KOPT-K1 (cell line): ENCODE results near the gene FAM114A2.
"Not testable (repeated sequence)": the region's sequence is repeated elsewhere in the genome, so short reads cannot be mapped to it uniquely, and the experiment has no call there.

Experiments used
- H3K27ac ChIP-seq: fragments of 200-600 bp; sonication (generic); 2 replicates; pipeline ENCODE4 v1.5.1; 2016; ENCODE audit warnings: antibody characterized with exemption, mild to moderate bottlenecking, low read depth, low read length; ENCODE audit not compliant: poor library complexity, severe bottlenecking
- H3K36me3 ChIP-seq: fragments of 200-600 bp; sonication (generic); 2 replicates; pipeline ENCODE4 v1.5.1; 2017; ENCODE audit warnings: antibody characterized with exemption, mild to moderate bottlenecking, low read length, moderate library complexity; ENCODE audit not compliant: insufficient read depth
- H3K9me3 ChIP-seq: fragments of 200-600 bp; sonication (generic); 2 replicates; pipeline ENCODE4 v1.5.1; 2017; ENCODE audit warnings: antibody characterized with exemption, low read length, mild to moderate bottlenecking; ENCODE audit not compliant: insufficient read depth, poor library complexity, severe bottlenecking

Gene FAM114A2

GRCh38 chr5:154031937-154032489 lies 6.7 kb downstream of the FAM114A2 start:
- H3K36me3 ChIP-seq, result peaks cover 15% of the 10 kb centered on the region; the same call in 1 of the 2 replicates
- H3K27ac ChIP-seq, result no peak overlapping the region
- H3K9me3 ChIP-seq, result no peaks in the 10 kb centered on the region

- H3K27ac ChIP-seq, result no peak overlapping the region
- H3K36me3 ChIP-seq, result peaks cover 31% of the 10 kb centered on the region; the same call in 1 of the 2 replicates
Observed at GRCh38 chr5:154025951-154026350, 12.8 kb downstream of the FAM114A2 start.

GRCh38 chr5:154018919-154019318 lies 19.8 kb downstream of the FAM114A2 start:
- H3K27ac ChIP-seq, H3K9me3 ChIP-seq, H3K36me3 ChIP-seq: not testable (repeated sequence)

More at GRCh38 chr5:154025951-154026350, 12.8 kb downstream of the FAM114A2 start:
- H3K9me3 ChIP-seq, result no peaks in the 10 kb centered on the region

- no peaks in the 10 kb centered on the region for H3K9me3 ChIP-seq
- H3K36me3 ChIP-seq, result no peaks in the 10 kb centered on the region; the same call in 1 of the 2 replicates
- H3K27ac ChIP-seq, result no peak overlapping the region
Observed at GRCh38 chr5:154015071-154015693, 23.5 kb downstream of the FAM114A2 start.

GRCh38 chr5:154010660-154011059 lies 28.1 kb downstream of the FAM114A2 start:
- no peaks in the 10 kb centered on the region for H3K9me3 ChIP-seq
- no peaks in the 10 kb centered on the region; the same call in 1 of the 2 replicates for H3K36me3 ChIP-seq
- H3K27ac ChIP-seq, result no peak overlapping the region

- Histone ChIP-seq H3K27ac (no peak overlapping the region), H3K36me3 (peaks cover 10% of the 10 kb centered on the region; the same call in 1 of the 2 replicates), H3K9me3 (no peaks in the 10 kb centered on the region)
Observed at GRCh38 chr5:154005648-154006047, 33.1 kb downstream of the FAM114A2 start.

- no peak overlapping the region for H3K27ac ChIP-seq
- no peaks in the 10 kb centered on the region for H3K9me3 ChIP-seq
- peaks cover 10% of the 10 kb centered on the region; the same call in 1 of the 2 replicates for H3K36me3 ChIP-seq
Observed at GRCh38 chr5:154002511-154003020, 36.1 kb downstream of the FAM114A2 start.

GRCh38 chr5:154002093-154002492 lies 36.6 kb downstream of the FAM114A2 start:
- Histone ChIP-seq H3K36me3 (peaks cover 10% of the 10 kb centered on the region; the same call in 1 of the 2 replicates), H3K9me3 (no peaks in the 10 kb centered on the region), H3K27ac (no peak overlapping the region)

- Histone ChIP-seq H3K36me3 (peaks cover 10% of the 10 kb centered on the region; the same call in 1 of the 2 replicates), H3K27ac (no peak overlapping the region)
Observed at GRCh38 chr5:154000703-154001102, 38.0 kb downstream of the FAM114A2 start.

GRCh38 chr5:153999995-154000394 lies 38.7 kb downstream of the FAM114A2 start:
- Histone ChIP-seq H3K27ac (no peak overlapping the region), H3K9me3 (no peaks in the 10 kb centered on the region), H3K36me3 (peaks cover 10% of the 10 kb centered on the region; the same call in 1 of the 2 replicates)

More at GRCh38 chr5:154000703-154001102, 38.0 kb downstream of the FAM114A2 start:
- H3K9me3 ChIP-seq, result no peaks in the 10 kb centered on the region

GRCh38 chr5:153998768-153999167 lies 39.9 kb downstream of the FAM114A2 start:
- no peak overlapping the region for H3K27ac ChIP-seq
- no peaks in the 10 kb centered on the region for H3K9me3 ChIP-seq
- peaks cover 10% of the 10 kb centered on the region; the same call in 1 of the 2 replicates for H3K36me3 ChIP-seq

- H3K27ac ChIP-seq, result no peak overlapping the region
- H3K36me3 ChIP-seq, result peaks cover 10% of the 10 kb centered on the region; the same call in 1 of the 2 replicates
- H3K9me3 ChIP-seq, result no peaks in the 10 kb centered on the region
Observed at GRCh38 chr5:153998010-153998409, 40.7 kb downstream of the FAM114A2 start.

GRCh38 chr5:153991168-153991567 lies 47.5 kb downstream of the FAM114A2 start:
- Histone ChIP-seq H3K9me3 (no peaks in the 10 kb centered on the region), H3K27ac (no peak overlapping the region), H3K36me3 (no peaks in the 10 kb centered on the region)

GRCh38 chr5:153988510-153988909 lies 50.2 kb downstream of the FAM114A2 start:
- Histone ChIP-seq H3K27ac (no peak overlapping the region), H3K36me3 (no peaks in the 10 kb centered on the region), H3K9me3 (no peaks in the 10 kb centered on the region)

GRCh38 chr5:153987301-153987700 lies 51.4 kb downstream of the FAM114A2 start:
- Histone ChIP-seq H3K9me3 (no peaks in the 10 kb centered on the region), H3K27ac (no peak overlapping the region), H3K36me3 (no peaks in the 10 kb centered on the region)
